GM18498 (cell line): Measurements from ENCODE around the gene FCHO2.

Experiments
- ATAC-seq: cut with Tn5 transposase; IDR thresholded peaks from one replicate; pipeline ENCODE4 v1.9.1; 2021; ENCODE audit warnings: mild to moderate bottlenecking, moderate library complexity; ENCODE audit not compliant: unreplicated experiment

The FCHO2 gene

DNA sequence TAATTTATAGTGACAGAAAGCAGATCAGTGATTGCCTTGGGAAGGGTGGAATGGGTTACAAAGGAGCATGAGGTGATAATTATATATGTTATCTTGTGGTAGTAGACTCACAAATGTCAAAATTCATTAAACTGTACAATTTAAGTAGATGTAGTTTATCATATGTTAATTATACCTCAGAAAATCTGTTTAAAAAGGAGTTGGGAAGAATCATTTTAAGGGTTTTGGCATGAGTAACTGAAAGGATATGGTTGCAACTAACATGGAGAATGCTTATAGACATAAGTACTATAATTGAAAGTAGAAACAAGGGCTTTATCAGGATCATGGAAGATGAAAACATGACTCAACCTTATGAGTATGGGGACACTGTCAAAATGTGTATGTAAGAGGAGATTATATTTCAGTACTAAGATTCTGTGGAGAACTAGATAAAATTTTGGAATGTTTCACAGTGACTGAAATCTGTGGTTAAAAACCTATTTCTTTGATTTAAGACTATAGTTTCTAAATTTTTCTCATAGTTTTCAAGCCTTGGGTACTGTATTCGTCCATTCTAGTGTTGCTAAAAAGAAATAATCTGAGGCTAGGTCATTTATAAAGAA, 73.3 kb downstream of the FCHO2 start:
- no peak for ATAC-seq

- no peak for ATAC-seq
These were observed 74.7 kb downstream of the FCHO2 start for GRCh38 chr5:73030531-73030930.

GRCh38 chr5:73030995-73031394, 75.2 kb downstream of the FCHO2 start:
- ATAC-seq, result no peak

DNA sequence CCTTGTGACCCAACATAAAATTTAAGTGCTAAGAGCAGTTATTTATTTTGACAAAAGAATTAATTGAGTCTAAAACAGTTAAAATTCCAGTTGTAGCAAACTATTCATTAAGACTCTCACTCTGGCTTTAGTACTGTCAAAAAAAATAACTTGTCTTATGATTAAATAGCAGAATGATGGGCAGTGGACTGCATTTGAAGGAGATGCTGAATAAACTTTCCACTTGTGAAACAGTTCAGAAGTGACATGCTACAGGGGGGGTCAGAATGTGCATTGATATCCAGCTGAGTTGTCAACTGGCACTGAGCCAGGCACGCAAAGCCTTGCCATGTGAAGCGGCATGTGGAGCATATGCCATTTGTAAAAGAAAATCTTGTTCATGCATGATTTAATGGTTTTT, 76.0 kb downstream of the FCHO2 start:
- no peak for ATAC-seq

- ATAC-seq, result no peak
These were observed 76.8 kb downstream of the FCHO2 start for GRCh38 chr5:73032635-73033034.

GRCh38 chr5:73037545-73037944, 81.7 kb downstream of the FCHO2 start:
- ATAC-seq, result no peak

GRCh38 chr5:73039082-73039481, 83.2 kb downstream of the FCHO2 start:
- no peak for ATAC-seq

DNA sequence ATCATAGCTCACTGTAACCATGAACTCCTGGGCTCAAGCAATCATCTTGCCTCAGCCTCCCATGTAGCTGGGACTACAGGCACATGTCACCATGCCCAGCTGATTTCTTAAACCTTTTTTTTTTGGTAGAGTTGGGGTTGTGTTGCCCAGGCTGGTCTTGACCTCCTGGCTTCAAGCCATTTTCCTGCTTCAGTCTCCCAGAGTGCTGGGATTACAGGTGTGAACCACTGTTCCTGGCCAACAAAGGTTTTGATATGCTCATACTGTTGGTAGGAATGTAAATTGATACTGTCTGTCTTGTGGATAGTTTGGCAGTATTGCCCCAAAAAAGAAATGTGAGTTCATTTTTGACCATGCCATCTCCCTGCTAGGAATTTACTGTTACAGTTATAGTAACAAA, 87.2 kb downstream of the FCHO2 start:
- ATAC-seq, result no peak

- ATAC-seq, result no peak
These were observed 88.7 kb downstream of the FCHO2 start for GRCh38 chr5:73044546-73044945.

DNA sequence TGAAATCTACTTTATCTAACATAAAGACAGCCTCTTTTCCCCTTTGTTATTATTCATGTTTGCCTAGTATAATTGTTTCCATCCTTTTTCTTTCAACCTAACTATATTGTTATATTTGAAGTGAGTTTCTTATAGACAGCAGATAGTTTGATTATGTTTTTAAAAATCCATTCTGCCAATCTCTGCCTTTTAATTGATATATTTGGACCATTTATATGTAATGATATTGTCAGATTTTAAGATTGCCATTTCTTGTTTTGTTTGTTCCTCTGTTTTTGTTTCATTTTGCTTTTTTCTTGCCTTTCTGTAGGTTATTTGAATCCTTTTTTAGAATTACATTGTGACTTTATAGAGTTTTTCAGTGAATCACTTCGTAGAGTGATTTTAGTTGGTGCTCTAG, 89.8 kb downstream of the FCHO2 start:
- ATAC-seq, result no peak

DNA sequence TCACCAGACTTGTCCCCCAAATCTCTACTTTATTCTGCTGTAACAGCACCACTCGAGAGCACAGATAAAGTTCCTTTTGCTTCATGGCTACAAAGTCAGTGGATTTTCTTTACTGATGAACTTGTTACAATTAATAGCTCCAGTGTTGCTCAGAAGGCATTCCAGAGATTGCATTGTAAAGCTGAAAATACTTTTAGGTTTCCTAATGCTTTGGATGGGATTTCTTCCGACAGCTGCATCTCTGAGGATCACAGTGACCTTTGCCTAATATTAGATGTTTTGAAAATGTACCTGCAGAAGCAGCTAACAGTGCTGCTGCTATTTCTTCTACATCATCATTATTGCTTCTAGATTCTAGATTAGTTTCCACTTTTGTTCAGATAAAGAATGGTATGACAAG, 105.8 kb downstream of the FCHO2 start:
- no peak for ATAC-seq

- no peak for ATAC-seq
These were observed 110.6 kb downstream of the FCHO2 start for GRCh38 chr5:73066466-73066865.

GRCh38 chr5:73067213-73067612, 111.4 kb downstream of the FCHO2 start:
- no peak for ATAC-seq

GRCh38 chr5:73081093-73081492, 125.3 kb downstream of the FCHO2 start:
- ATAC-seq, result no peak

GRCh38 chr5:73088026-73088425, 132.2 kb downstream of the FCHO2 start:
- ATAC-seq, result no peak

GRCh38 chr5:73093943-73094342, 138.1 kb downstream of the FCHO2 start:
- no peak for ATAC-seq

DNA sequence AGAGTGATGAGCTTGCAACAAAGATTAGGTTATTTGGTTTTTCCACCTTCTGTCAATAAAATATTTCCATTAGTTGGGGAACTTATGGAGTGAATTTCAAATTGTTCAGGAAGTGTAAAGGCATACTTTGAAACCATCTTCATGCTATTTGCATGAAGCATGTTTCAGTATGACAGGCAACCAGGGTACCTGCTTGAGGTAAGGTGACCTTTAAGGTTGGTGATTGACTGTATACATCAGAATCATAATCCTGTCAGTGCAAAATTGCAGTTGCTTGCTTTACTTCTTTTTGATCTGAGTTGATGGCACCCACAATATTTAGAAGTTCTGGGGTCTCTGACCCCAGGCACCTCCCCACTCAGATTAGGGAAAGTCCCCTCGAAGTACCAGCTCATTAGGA, 138.6 kb downstream of the FCHO2 start:
- ATAC-seq, result no peak

DNA sequence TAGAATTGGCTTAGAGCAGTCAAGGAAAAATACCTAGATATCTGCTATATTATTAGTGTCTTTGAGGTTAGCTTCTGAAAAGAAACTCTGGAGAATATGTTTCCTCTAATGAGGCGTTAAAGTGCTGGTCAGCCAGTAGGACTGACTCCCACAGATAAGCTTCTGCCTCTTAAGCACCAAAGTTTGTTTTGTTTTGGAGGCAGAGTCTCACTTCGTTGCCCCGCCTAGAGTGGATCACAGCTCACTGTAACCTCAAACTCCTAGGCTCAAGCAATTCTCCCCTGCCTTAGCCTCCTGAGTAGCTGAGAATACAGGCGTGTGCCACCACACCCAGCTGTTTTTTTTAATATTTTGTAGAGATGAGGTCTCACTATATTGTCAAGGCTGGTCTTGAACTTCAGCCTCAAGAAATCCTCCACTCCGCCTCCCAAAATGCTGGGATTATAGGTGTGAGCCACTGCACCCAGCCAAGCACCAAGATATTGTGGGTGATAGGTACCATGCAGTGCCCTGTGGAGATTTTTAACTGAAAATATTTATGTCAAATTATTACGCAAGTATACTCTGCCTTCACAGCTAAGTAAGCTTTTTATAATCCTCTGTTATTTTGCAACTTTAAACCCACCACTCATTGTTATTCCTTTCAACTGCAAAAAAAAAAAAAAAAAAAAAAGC, 139.9 kb downstream of the FCHO2 start:
- ATAC-seq, result no peak

GRCh38 chr5:73096239-73096575, 140.4 kb downstream of the FCHO2 start:
- ATAC-seq, result no peak

GRCh38 chr5:73097740-73098139, 141.9 kb downstream of the FCHO2 start:
- no peak for ATAC-seq

DNA sequence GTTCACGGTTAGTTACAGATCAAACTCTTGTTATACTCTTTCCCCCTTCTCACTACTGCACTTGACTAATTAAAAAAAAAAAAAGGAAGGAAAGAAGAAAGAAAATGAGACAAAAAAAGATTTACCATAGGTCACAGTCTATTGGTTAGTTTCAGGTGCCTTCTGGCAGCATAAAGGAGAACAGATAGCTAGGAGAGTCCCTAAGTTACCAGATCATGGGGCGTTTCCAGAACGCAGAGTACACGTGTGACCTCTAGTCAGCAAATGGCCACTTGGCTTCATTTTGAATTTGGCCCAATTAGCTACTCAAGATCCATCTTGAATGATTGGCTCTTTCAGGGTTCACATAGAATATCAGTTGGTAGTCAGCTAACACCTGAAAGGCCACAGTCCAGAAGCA, 144.3 kb downstream of the FCHO2 start:
- ATAC-seq, result no peak

- ATAC-seq, result no peak
These were observed 148.0 kb downstream of the FCHO2 start for GRCh38 chr5:73103870-73104299.

DNA sequence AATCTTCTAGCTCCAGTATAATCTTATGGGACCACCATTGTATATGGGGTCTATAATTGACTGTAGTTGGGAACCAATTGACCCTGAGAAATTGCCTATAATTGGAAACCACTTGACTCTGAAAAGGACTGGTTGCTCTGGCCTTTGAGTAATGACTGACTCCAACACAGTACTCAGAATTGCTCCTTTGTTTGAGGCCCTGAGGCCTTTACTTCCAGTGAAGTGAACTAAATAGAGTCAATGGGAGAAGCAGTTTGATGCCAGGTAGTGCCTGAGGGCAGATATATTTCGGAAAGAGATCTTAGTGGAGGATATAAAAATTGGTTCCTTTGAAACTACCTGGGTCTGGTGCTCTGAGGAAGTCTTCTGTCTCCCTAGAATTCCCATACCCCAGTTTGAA, 148.5 kb downstream of the FCHO2 start:
- no peak for ATAC-seq
